Spleen (tissue), 7 donors: ENCODE data around the gene DUSP3.
A peak's percentile ranks its signal among the peaks of the same experiment; 100 is the strongest.

Experiments used
- CTCF ChIP-seq, 11 experiments: fragments of 200-600 bp in 7 of 11; fragments of 450-650 bp in 4 of 11; sonication (generic) in 4 of 11; IDR thresholded peaks in 8 of 11; conservative IDR thresholded peaks in 3 of 11; 1 replicate in 7 of 11; 2 replicates in 4 of 11; pipeline versions ENCODE4 v1.4.0 to v1.8.0; 2016 to 2021; ENCODE audit warnings: antibody characterized with exemption in 11 of 11, inconsistent platforms in 4 of 11, mild to moderate bottlenecking in 1 of 11
- POLR2A ChIP-seq, 3 donors: fragments of 450-650 bp; IDR thresholded peaks; one replicate each; pipeline ENCODE4 v1.5.1; 2017; ENCODE audit warnings: antibody characterized with exemption in 3 of 3, mild to moderate bottlenecking in 1 of 3
- POLR2AphosphoS5 ChIP-seq, 3 donors: sonication (generic); formaldehyde crosslinking; IDR thresholded peaks; one replicate each; pipeline ENCODE4 v1.5.1; 2017; ENCODE audit warnings: antibody characterized with exemption in 3 of 3
- donor health status: DM: no; HTN: no; CAD: no; lungs with moderate emphysema.
- donor health status: DM: no; HTN: no; CAD: no.
- donor health status: DM: no; HTN: no; CAD: no.

GRCh38 chr17:43766413-43767052, 12.2 kb downstream of the DUSP3 start:
- TF ChIP-seq POLR2A (IDR thresholded peaks at IDR 0.05) (no peak), CTCF (IDR thresholded peaks at IDR 0.05 in 8 of 11, conservative IDR thresholded peaks at IDR 0.05 in 3 of 11) (peak; percentile 21 to 88 (median 67)), POLR2AphosphoS5 (IDR thresholded peaks at IDR 0.05) (peak in 1 of 3 donors; percentile 19)
